Small intestine (tissue), 7 donors: ENCODE results near the gene ZNF516. TPM values are rescaled to one million over a fixed set of nuclear protein-coding genes. Genes with fewer than 3 reads are reported as not detected.

ENCODE experiments used
- DNase-seq, 2 donors: peaks; one replicate each; pipeline versions ENCODE4 v3.0.0 to v3.0.0-alpha.2; 2013
- FAIRE-seq: peaks from 2 replicates; lab custom pipeline; 2012; peaks lifted over from hg19 to GRCh38; lab: Jason Lieb, UNC
- H3K27ac ChIP-seq, 3 donors: one replicate each; pipeline ENCODE4 v1.5.1; 2013; ENCODE audit warnings: low read length in 2 of 3, mild to moderate bottlenecking in 2 of 3, control low read depth in 1 of 3, inconsistent platforms in 1 of 3, low read depth in 1 of 3, moderate library complexity in 1 of 3
- H3K27me3 ChIP-seq, 3 donors: one replicate each; pipeline ENCODE4 v1.6.1; 2013; ENCODE audit warnings: low read length in 3 of 3, inconsistent platforms in 1 of 3; ENCODE audit not compliant: control insufficient read depth in 3 of 3, insufficient read depth in 3 of 3
- H3K36me3 ChIP-seq, 3 donors: one replicate each; pipeline ENCODE4 v1.6.1; 2013; ENCODE audit warnings: low read length in 3 of 3, inconsistent platforms in 1 of 3, low read depth in 1 of 3, mild to moderate bottlenecking in 1 of 3, moderate library complexity in 1 of 3; ENCODE audit not compliant: control insufficient read depth in 3 of 3, insufficient read depth in 2 of 3
- H3K4me1 ChIP-seq, 3 donors: one replicate each; pipeline ENCODE4 v1.6.1; 2013; ENCODE audit warnings: low read length in 2 of 3, inconsistent platforms in 1 of 3, low read depth in 1 of 3, mild to moderate bottlenecking in 1 of 3, moderate library complexity in 1 of 3; ENCODE audit not compliant: control insufficient read depth in 3 of 3, insufficient read depth in 2 of 3
- H3K4me3 ChIP-seq, 3 donors: one replicate each; pipeline ENCODE4 v1.5.1; 2013; ENCODE audit warnings: low read length in 3 of 3, control low read depth in 1 of 3, inconsistent platforms in 1 of 3, low read depth in 1 of 3, mild to moderate bottlenecking in 1 of 3, moderate library complexity in 1 of 3
- H3K9me3 ChIP-seq, 2 donors: one replicate each; pipeline ENCODE4 v1.6.1; 2013; ENCODE audit warnings: low read depth in 1 of 2, low read length in 1 of 2; ENCODE audit not compliant: control insufficient read depth in 2 of 2, insufficient read depth in 1 of 2
- WGBS, 3 donors: extraction: QIAGEN DNeasy Blood & Tissue Kit; methylation state at CpG; one replicate each; pipeline ENCODE4 v1.1.7; 2013; 5-methylcytosine and 5-hydroxymethylcytosine counted together
- polyA plus RNA-seq, 4 donors: library from polyadenylated mRNA; stranded (reverse) in 3 of 4; unstranded in 1 of 4; fragments of 200-250 nt in 3 of 4; fragments of 120-200 nt in 1 of 4; gene quantifications; one replicate each; pipeline versions ENCODE4 v1.2.1 to v1.2.3, GENCODE V29; 2013
- donor health status: healthy with polysubstance abuse.
- donor health status: control.
- donor health status: control.
- donor health status: Bipolar disorder and iron deficiency.
- donor health status: healthy.

Gene ZNF516
- polyA plus RNA-seq, 4 donors: 4.6 to 15.9 (median 6.5) TPM

- no peaks in the 10 kb centered on the region for H3K27me3 ChIP-seq
- 89 to 93% (median 89%) methylated on average over 17 of the region's 17 CpGs for WGBS, 3 donors
- H3K9me3 ChIP-seq: peaks cover 0 to 4% of the 10 kb centered on the region in 2 donors
- DNase-seq: no peak
- H3K27ac ChIP-seq: no peak overlapping the region
- peaks cover 0 to 59% (median 0%) of the 10 kb centered on the region in 3 donors for H3K36me3 ChIP-seq
- H3K4me1 ChIP-seq: no peaks in the 10 kb centered on the region
- no peak for FAIRE-seq
- no peak overlapping the region for H3K4me3 ChIP-seq
Measured at GRCh38 chr18:76435316-76435989, 59.6 kb downstream of the ZNF516 start.

GRCh38 chr18:76434452-76434851 is 60.6 kb downstream of the ZNF516 start:
- DNase-seq (no peak), FAIRE-seq (no peak)
- WGBS, 3 donors: 87 to 93% (median 92%) methylated on average over 14 of the region's 14 CpGs
- no peaks in the 10 kb centered on the region for H3K27me3 ChIP-seq
- peaks cover 0 to 2% (median 0%) of the 10 kb centered on the region in 3 donors for H3K4me1 ChIP-seq
- no peak overlapping the region for H3K4me3 ChIP-seq
- no peak overlapping the region for H3K27ac ChIP-seq
- H3K9me3 ChIP-seq: peaks cover 0 to 4% of the 10 kb centered on the region in 2 donors
- H3K36me3 ChIP-seq: peaks cover 0 to 62% (median 0%) of the 10 kb centered on the region in 3 donors

GRCh38 chr18:76433788-76434187 is 61.3 kb downstream of the ZNF516 start:
- DNase-seq (no peak), FAIRE-seq (no peak)
- Histone ChIP-seq H3K27me3 (no peaks in the 10 kb centered on the region), H3K4me1 (peaks cover 0 to 2% (median 0%) of the 10 kb centered on the region in 3 donors), H3K4me3 (no peak overlapping the region), H3K27ac (no peak overlapping the region), H3K36me3 (peaks cover 0 to 67% (median 0%) of the 10 kb centered on the region in 3 donors), H3K9me3 (peaks cover 0 to 4% of the 10 kb centered on the region in 2 donors)
- 94 to 97% (median 95%) methylated on average over 17 of the region's 17 CpGs for WGBS, 3 donors

GRCh38 chr18:76432970-76433767 is 61.9 kb downstream of the ZNF516 start:
- Histone ChIP-seq H3K36me3 (peaks cover 0 to 67% (median 0%) of the 10 kb centered on the region in 3 donors), H3K9me3 (peaks cover 0 to 4% of the 10 kb centered on the region in 2 donors), H3K27me3 (no peaks in the 10 kb centered on the region), H3K27ac (no peak overlapping the region), H3K4me1 (peaks cover 0 to 2% (median 0%) of the 10 kb centered on the region in 3 donors), H3K4me3 (no peak overlapping the region)
- FAIRE-seq: no peak
- DNase-seq: no peak
- 94 to 96% (median 96%) methylated on average over 25 of the region's 25 CpGs for WGBS, 3 donors

- H3K27me3 ChIP-seq: no peaks in the 10 kb centered on the region
- FAIRE-seq: no peak
- DNase-seq: no peak
- H3K4me3 ChIP-seq: no peak overlapping the region
- 94 to 95% (median 94%) methylated on average over 10 of the region's 10 CpGs for WGBS, 3 donors
- peaks cover 0 to 4% of the 10 kb centered on the region in 2 donors for H3K9me3 ChIP-seq
- no peak overlapping the region for H3K27ac ChIP-seq
- H3K4me1 ChIP-seq: peaks cover 0 to 2% (median 0%) of the 10 kb centered on the region in 3 donors
- peaks cover 0 to 64% (median 0%) of the 10 kb centered on the region in 3 donors for H3K36me3 ChIP-seq
Measured at GRCh38 chr18:76432274-76432755, 62.7 kb downstream of the ZNF516 start.

GRCh38 chr18:76431437-76432273 is 63.4 kb downstream of the ZNF516 start:
- H3K27ac ChIP-seq: no peak overlapping the region
- H3K9me3 ChIP-seq: peaks cover 0 to 4% of the 10 kb centered on the region in 2 donors
- FAIRE-seq: no peak
- peaks cover 0 to 2% (median 0%) of the 10 kb centered on the region in 3 donors for H3K4me1 ChIP-seq
- peaks cover 0 to 58% (median 0%) of the 10 kb centered on the region in 3 donors for H3K36me3 ChIP-seq
- WGBS, 3 donors: 95 to 97% (median 96%) methylated on average over 28 to 29 of the region's 29 CpGs
- no peaks in the 10 kb centered on the region for H3K27me3 ChIP-seq
- no peak for DNase-seq
- H3K4me3 ChIP-seq: no peak overlapping the region

- FAIRE-seq (no peak), DNase-seq (no peak)
- H3K4me3 ChIP-seq: no peak overlapping the region
- H3K4me1 ChIP-seq: peaks cover 0 to 2% (median 0%) of the 10 kb centered on the region in 3 donors
- H3K27me3 ChIP-seq: no peaks in the 10 kb centered on the region
- H3K36me3 ChIP-seq: peaks cover 0 to 49% (median 0%) of the 10 kb centered on the region in 3 donors
- H3K27ac ChIP-seq: no peak overlapping the region
- WGBS, 3 donors: 80 to 89% (median 82%) methylated on average over 4 of the region's 4 CpGs
- peaks cover 0 to 4% of the 10 kb centered on the region in 2 donors for H3K9me3 ChIP-seq
Measured at GRCh38 chr18:76430636-76431035, 64.4 kb downstream of the ZNF516 start.
